Measurements from ENCODE around the gene SLC35A5. TPM values are rescaled to one million over a fixed set of nuclear protein-coding genes. Genes with fewer than 3 reads are reported as not detected.
A peak's percentile ranks its signal among the peaks of the same experiment; 100 is the strongest.

The SLC35A5 gene
- total and polyA plus RNA-seq, 9 of the 15 experiments (the other 6 are each of a cell fraction or from before 2014, with no cell fraction given): 4.0 to 13.0 (median 9.7) TPM

GRCh38 chr3:112546216-112546759, 15.6 kb upstream of the SLC35A5 start (continued):
- TF ChIP-seq, protein P1, sequence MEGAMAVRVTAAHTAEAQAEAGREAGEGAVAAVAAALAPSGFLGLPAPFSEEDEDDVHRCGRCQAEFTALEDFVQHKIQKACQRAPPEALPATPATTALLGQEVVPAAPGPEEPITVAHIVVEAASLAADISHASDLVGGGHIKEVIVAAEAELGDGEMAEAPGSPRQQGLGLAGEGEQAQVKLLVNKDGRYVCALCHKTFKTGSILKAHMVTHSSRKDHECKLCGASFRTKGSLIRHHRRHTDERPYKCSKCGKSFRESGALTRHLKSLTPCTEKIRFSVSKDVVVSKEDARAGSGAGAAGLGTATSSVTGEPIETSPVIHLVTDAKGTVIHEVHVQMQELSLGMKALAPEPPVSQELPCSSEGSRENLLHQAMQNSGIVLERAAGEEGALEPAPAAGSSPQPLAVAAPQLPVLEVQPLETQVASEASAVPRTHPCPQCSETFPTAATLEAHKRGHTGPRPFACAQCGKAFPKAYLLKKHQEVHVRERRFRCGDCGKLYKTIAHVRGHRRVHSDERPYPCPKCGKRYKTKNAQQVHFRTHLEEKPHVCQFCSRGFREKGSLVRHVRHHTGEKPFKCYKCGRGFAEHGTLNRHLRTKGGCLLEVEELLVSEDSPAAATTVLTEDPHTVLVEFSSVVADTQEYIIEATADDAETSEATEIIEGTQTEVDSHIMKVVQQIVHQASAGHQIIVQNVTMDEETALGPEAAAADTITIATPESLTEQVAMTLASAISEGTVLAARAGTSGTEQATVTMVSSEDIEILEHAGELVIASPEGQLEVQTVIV (CRISPR knock-in tag; IDR thresholded peaks at IDR 0.05; ENCODE audit: borderline replicate concordance): no peak
- TF ChIP-seq, protein P2, sequence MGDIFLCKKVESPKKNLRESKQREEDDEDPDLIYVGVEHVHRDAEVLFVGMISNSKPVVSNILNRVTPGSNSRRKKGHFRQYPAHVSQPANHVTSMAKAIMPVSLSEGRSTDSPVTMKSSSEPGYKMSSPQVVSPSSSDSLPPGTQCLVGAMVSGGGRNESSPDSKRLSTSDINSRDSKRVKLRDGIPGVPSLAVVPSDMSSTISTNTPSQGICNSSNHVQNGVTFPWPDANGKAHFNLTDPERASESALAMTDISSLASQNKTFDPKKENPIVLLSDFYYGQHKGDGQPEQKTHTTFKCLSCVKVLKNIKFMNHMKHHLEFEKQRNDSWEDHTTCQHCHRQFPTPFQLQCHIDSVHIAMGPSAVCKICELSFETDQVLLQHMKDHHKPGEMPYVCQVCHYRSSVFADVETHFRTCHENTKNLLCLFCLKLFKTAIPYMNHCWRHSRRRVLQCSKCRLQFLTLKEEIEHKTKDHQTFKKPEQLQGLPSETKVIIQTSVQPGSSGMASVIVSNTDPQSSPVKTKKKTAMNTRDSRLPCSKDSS (IDR thresholded peaks at IDR 0.05; ENCODE audit: low read depth, partially characterized antibody): no peak
- TF ChIP-seq RHOXF2B (CRISPR knock-in tag; conservative IDR thresholded peaks at IDR 0.05) (no peak), ZNF586 (CRISPR knock-in tag; conservative IDR thresholded peaks at IDR 0.05) (no peak)

- Histone ChIP-seq H3K36me3 (ENCODE audit: control insufficient read depth, insufficient read depth, low read length) (peaks cover 35% of the 10 kb centered on the region; the same call in 2 of the 3 replicates), H2AFZ (ENCODE audit: low read depth, low read length) (no peak overlapping the region), H4K20me1 (replicated peaks; ENCODE audit: control insufficient read depth, insufficient read depth, low read length) (no peaks in the 10 kb centered on the region), H3K79me2 (ENCODE audit: control insufficient read depth, insufficient read depth, low read length) (peaks cover 39% of the 10 kb centered on the region), H3K9me3 (replicated peaks; ENCODE audit: control insufficient read depth, insufficient read depth, low read depth, low read length) (no peaks in the 10 kb centered on the region), H3K27ac (ENCODE audit: extremely low read depth, low read depth, low read length) (no peak overlapping the region), H3K4me2 (ENCODE audit: insufficient read depth, low read length) (no peak overlapping the region), H3K9me1 (ENCODE audit: control insufficient read depth, insufficient read depth, low read length) (no peaks in the 10 kb centered on the region), H3K27me3 (ENCODE audit: control insufficient read depth in 2 of 2, insufficient read depth in 2 of 2, low read length in 2 of 2) (no peaks in the 10 kb centered on the region), H3K4me1 (replicated peaks in 1 of 2; ENCODE audit: control insufficient read depth in 2 of 2, insufficient read depth in 2 of 2, low read length in 2 of 2) (no peaks in the 10 kb centered on the region; a peak in 1 of 5 replicates), H3K4me3 (no peak overlapping the region), H3K9ac (ENCODE audit: insufficient read depth in 1 of 2, low read depth in 2 of 2, low read length in 2 of 2) (no peak overlapping the region)
- no TSS peak for BruUV-seq (replicated peaks)
- ChIA-PET POLR2A (no interaction called here), CTCF (ENCODE audit: low intra/inter-chr PET ratio) (no interaction called here)
- DNase-seq (ENCODE audit: extremely low read depth in 1 of 4, low spot score in 3 of 4): no peak
- 44% methylated on average over 1 of the region's 1 CpG for WGBS (ENCODE audit: insufficient coverage, low coverage, missing lambda C conversion rate)
- TF ChIP-seq RBM14 (IDR thresholded peaks at IDR 0.05; ENCODE audit: borderline replicate concordance, insufficient read depth, low read depth, low read length): no peak
- no peak for TF ChIP-seq ETS1 (conservative IDR thresholded peaks at IDR 0.05; ENCODE audit: control insufficient read depth, low read depth, low read length)
- TF ChIP-seq ETS2 (tag; IDR thresholded peaks at IDR 0.05; ENCODE audit: borderline replicate concordance, poor library complexity, severe bottlenecking): no peak
- no peak for TF ChIP-seq ZNF699 (CRISPR knock-in tag; IDR thresholded peaks at IDR 0.05; ENCODE audit: insufficient replicate concordance)
- TF ChIP-seq HMG20A (CRISPR knock-in tag; conservative IDR thresholded peaks at IDR 0.05): no peak
- 0 out of 3 replicates have a peak, but pooled peaks have one; percentile 32 for ATAC-seq
- no peak for FAIRE-seq
- in situ Hi-C loops (cut with MboI) (no loop called here), intact Hi-C loops (cut with micrococcal nuclease) (no loop called here)
These were observed 11.0 kb upstream of the SLC35A5 start for GRCh38 chr3:112550859-112551258.

Data from K562 (cell line).